ENCODE measurements around the gene ABCC6. TPM values are rescaled to one million over a fixed set of nuclear protein-coding genes. Genes with fewer than 3 reads are reported as not detected.
"Not testable (repeated sequence)": the region's sequence is repeated elsewhere in the genome, so short reads cannot be mapped to it uniquely, and the experiment has no call there.

ABCC6 gene
- total RNA-seq, 1 donor from 2014 or later = 3.0 TPM

DNA sequence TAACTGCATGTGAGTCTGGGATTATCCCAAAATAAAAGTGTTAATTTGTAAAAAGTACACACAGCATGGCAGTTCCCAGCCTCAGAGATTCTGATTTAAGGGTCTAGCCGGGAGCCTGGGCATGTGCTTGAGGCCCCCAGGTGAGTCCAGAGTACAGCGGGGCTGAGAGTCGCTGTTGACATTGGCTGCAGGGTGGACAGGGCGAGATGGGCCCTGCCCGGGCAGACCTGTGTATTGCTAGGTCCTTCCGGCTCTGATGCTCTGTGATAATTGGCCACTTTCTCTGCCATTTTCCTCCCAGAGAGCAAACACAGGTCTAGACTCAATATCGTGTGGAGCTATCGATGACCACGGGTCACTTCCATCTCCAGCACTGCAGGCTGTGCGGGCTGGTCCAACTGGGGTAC, 73.6 kb downstream of the ABCC6 start:
- Histone ChIP-seq H2AFZ (ENCODE audit: low read depth, low read length) (no peak overlapping the region), H3K27me3 (ENCODE audit: insufficient read depth, low read length) (no peaks in the 10 kb centered on the region), H3K4me2 (ENCODE audit: low read length) (no peak overlapping the region), H3K4me3 (ENCODE audit: insufficient read depth, low read depth, low read length) (no peak overlapping the region), H3K4me1 (ENCODE audit: insufficient read depth, low read length) (peaks cover 11% of the 10 kb centered on the region), H3K9me3 (ENCODE audit: insufficient read depth, low read depth, low read length) (no peaks in the 10 kb centered on the region), H3K36me3 (ENCODE audit: insufficient read depth, low read length) (no peaks in the 10 kb centered on the region), H3K9ac (ENCODE audit: low read length) (no peak overlapping the region), H3K79me2 (ENCODE audit: insufficient read depth, low read length) (no peaks in the 10 kb centered on the region), H4K20me1 (ENCODE audit: insufficient read depth, low read length) (peaks cover 48% of the 10 kb centered on the region), H3K27ac (ENCODE audit: low read depth, low read length) (no peak overlapping the region)
- Mint-ChIP-seq H3K4me3 (ENCODE audit: unreplicated experiment) (no peak overlapping the region), H3K27ac (ENCODE audit: unreplicated experiment) (no peak overlapping the region), H3K27me3 (ENCODE audit: low read depth, unreplicated experiment) (no peaks in the 10 kb centered on the region), H3K9me3 (ENCODE audit: unreplicated experiment) (no peaks in the 10 kb centered on the region), H3K4me1 (ENCODE audit: low read depth, unreplicated experiment) (peaks cover 6% of the 10 kb centered on the region), H3K36me3 (ENCODE audit: low read depth, unreplicated experiment) (peaks cover 3% of the 10 kb centered on the region)
- DNase-seq (ENCODE audit: low read depth) (no peak), FAIRE-seq (no peak)
- TF ChIP-seq EZH2 (IDR thresholded peaks at IDR 0.05; ENCODE audit: insufficient read depth, low read length) = no peak
- TF ChIP-seq, protein P1, sequence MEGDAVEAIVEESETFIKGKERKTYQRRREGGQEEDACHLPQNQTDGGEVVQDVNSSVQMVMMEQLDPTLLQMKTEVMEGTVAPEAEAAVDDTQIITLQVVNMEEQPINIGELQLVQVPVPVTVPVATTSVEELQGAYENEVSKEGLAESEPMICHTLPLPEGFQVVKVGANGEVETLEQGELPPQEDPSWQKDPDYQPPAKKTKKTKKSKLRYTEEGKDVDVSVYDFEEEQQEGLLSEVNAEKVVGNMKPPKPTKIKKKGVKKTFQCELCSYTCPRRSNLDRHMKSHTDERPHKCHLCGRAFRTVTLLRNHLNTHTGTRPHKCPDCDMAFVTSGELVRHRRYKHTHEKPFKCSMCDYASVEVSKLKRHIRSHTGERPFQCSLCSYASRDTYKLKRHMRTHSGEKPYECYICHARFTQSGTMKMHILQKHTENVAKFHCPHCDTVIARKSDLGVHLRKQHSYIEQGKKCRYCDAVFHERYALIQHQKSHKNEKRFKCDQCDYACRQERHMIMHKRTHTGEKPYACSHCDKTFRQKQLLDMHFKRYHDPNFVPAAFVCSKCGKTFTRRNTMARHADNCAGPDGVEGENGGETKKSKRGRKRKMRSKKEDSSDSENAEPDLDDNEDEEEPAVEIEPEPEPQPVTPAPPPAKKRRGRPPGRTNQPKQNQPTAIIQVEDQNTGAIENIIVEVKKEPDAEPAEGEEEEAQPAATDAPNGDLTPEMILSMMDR (IDR thresholded peaks at IDR 0.05; ENCODE audit: insufficient read depth, low read depth, low read length) = no peak

DNA sequence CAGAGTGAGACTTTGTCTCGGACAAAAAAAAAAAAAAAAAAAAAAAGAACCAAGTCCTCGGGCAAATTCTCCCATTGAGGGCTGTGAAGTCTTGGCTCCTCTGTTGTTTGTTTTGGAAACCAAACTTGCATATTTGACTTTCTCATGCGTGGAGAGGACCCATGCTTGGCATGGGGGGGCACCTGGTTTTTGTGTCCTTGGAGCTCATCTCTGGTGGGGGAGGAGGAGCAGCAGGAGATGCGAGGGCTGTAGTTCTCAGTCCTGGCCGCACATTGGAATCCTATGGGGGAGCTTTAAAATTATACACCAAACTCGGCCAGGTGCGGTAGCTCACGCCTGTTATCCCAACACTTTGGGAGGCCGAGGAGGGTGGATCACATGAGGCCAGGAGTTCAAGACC, 74.5 kb downstream of the ABCC6 start:
- Histone ChIP-seq H3K27me3 (ENCODE audit: insufficient read depth, low read length) (no peaks in the 10 kb centered on the region), H3K4me1 (ENCODE audit: insufficient read depth, low read length) (peaks cover 15% of the 10 kb centered on the region), H3K9ac (ENCODE audit: low read length) (no peak overlapping the region), H2AFZ (ENCODE audit: low read depth, low read length) (no peak overlapping the region), H3K36me3 (ENCODE audit: insufficient read depth, low read length) (no peaks in the 10 kb centered on the region), H3K4me2 (ENCODE audit: low read length) (no peak overlapping the region), H3K27ac (ENCODE audit: low read depth, low read length) (no peak overlapping the region), H3K9me3 (ENCODE audit: insufficient read depth, low read depth, low read length) (no peaks in the 10 kb centered on the region), H3K79me2 (ENCODE audit: insufficient read depth, low read length) (no peaks in the 10 kb centered on the region), H4K20me1 (ENCODE audit: insufficient read depth, low read length) (peaks cover 48% of the 10 kb centered on the region), H3K4me3 (ENCODE audit: insufficient read depth, low read depth, low read length) (no peak overlapping the region)
- Mint-ChIP-seq H3K4me1 (ENCODE audit: low read depth, unreplicated experiment) (peaks cover 12% of the 10 kb centered on the region), H3K27me3 (ENCODE audit: low read depth, unreplicated experiment) (no peaks in the 10 kb centered on the region), H3K9me3 (ENCODE audit: unreplicated experiment) (no peaks in the 10 kb centered on the region), H3K36me3 (ENCODE audit: low read depth, unreplicated experiment) (peaks cover 6% of the 10 kb centered on the region), H3K4me3 (ENCODE audit: unreplicated experiment) (no peak overlapping the region), H3K27ac (ENCODE audit: unreplicated experiment) (no peak overlapping the region)
- DNase-seq (ENCODE audit: low read depth) = no peak
- TF ChIP-seq EZH2 (IDR thresholded peaks at IDR 0.05; ENCODE audit: insufficient read depth, low read length) = no peak
- TF ChIP-seq, protein P1 (IDR thresholded peaks at IDR 0.05; ENCODE audit: insufficient read depth, low read depth, low read length) = no peak
- FAIRE-seq = no peak

DNA sequence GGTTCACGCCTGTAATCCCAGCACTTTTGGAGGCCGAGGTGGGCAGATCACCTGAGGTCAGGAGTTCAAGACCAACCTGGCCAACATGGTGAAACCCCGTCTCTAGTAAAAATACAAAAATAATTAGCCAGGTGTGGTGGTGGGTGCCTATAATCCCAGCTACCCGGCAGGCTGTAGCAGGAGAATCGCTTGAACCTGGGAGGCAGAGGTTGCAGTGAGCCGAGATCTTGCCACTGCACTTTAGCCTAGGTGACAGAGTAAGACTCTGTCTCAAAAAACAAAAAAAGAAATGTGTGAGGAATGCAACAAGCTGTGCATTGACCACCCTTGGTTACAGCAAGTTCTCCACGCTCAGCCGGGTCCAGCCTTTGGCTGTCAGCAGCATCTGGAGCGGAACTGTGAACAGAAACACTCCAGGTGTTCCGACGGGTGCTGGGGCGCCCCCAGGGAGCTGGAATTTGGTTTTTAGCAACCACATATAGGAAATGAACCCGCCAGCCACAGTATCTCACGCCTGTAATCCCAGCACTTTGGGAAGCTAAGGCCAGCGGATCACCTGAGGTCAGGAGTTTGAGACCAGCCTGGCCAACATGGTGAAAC, 75.2 kb downstream of the ABCC6 start:
- Mint-ChIP-seq H3K4me1 (ENCODE audit: low read depth, unreplicated experiment) (peaks cover 12% of the 10 kb centered on the region), H3K27ac (ENCODE audit: unreplicated experiment) (peak overlapping the region; percentile 62)
- not testable (repeated sequence) for H3K4me3 ChIP-seq (ENCODE audit: insufficient read depth, low read depth, low read length); H3K36me3 ChIP-seq (ENCODE audit: insufficient read depth, low read length); H3K36me3 Mint-ChIP-seq (ENCODE audit: low read depth, unreplicated experiment); H2AFZ ChIP-seq (ENCODE audit: low read depth, low read length); H3K27ac ChIP-seq (ENCODE audit: low read depth, low read length); H3K4me2 ChIP-seq (ENCODE audit: low read length); FAIRE-seq; H3K9me3 ChIP-seq (ENCODE audit: insufficient read depth, low read depth, low read length); H3K9ac ChIP-seq (ENCODE audit: low read length); H3K9me3 Mint-ChIP-seq (ENCODE audit: unreplicated experiment); DNase-seq (ENCODE audit: low read depth); H3K27me3 Mint-ChIP-seq (ENCODE audit: low read depth, unreplicated experiment); H3K79me2 ChIP-seq (ENCODE audit: insufficient read depth, low read length); H3K4me3 Mint-ChIP-seq (ENCODE audit: unreplicated experiment); H3K27me3 ChIP-seq (ENCODE audit: insufficient read depth, low read length)
- Histone ChIP-seq H4K20me1 (ENCODE audit: insufficient read depth, low read length) (peaks cover 50% of the 10 kb centered on the region), H3K4me1 (ENCODE audit: insufficient read depth, low read length) (peaks cover 15% of the 10 kb centered on the region)

Data from astrocyte (in vitro differentiated cells and primary cell).